ENCODE results near the gene NLN. TPM values are rescaled to one million over a fixed set of nuclear protein-coding genes. Genes with fewer than 3 reads are reported as not detected.
"Not testable (repeated sequence)": the region's sequence is repeated elsewhere in the genome, so short reads cannot be mapped to it uniquely, and the experiment has no call there.

Gene NLN
- total RNA-seq, 2 donors from 2014 or later, result 17.6 to 20.4 TPM

GRCh38 chr5:65849918-65850317 lies 127.9 kb downstream of the NLN start:
- DNase-seq (ENCODE audit: low spot score); intact Hi-C loops (cut with DNase I): not testable (repeated sequence)

- intact Hi-C loops (cut with DNase I), result no loop called here
- DNase-seq (ENCODE audit: low spot score), result no peak
Observed at GRCh38 chr5:65854925-65855324, 132.9 kb downstream of the NLN start.

- DNase-seq (ENCODE audit: low spot score), result no peak
- intact Hi-C loops (cut with DNase I), result no loop called here
Observed at GRCh38 chr5:65855766-65856315, 133.8 kb downstream of the NLN start.

- DNase-seq (ENCODE audit: low spot score), result no peak
- intact Hi-C loops (cut with DNase I), result no loop called here
Observed at GRCh38 chr5:65856520-65856919, 134.5 kb downstream of the NLN start.

GRCh38 chr5:65858316-65858715 lies 136.3 kb downstream of the NLN start:
- no peak for DNase-seq (ENCODE audit: low spot score)
- intact Hi-C loops (cut with DNase I), result no loop called here

- intact Hi-C loops (cut with DNase I), result no loop called here
- DNase-seq (ENCODE audit: low spot score), result no peak
Observed at GRCh38 chr5:65861830-65862241, 139.8 kb downstream of the NLN start.

GRCh38 chr5:65862384-65862783 lies 140.4 kb downstream of the NLN start:
- intact Hi-C loops (cut with DNase I), result no loop called here
- DNase-seq (ENCODE audit: low spot score), result no peak

- no peak for DNase-seq (ENCODE audit: low spot score)
- intact Hi-C loops (cut with DNase I), result no loop called here
Observed at GRCh38 chr5:65863747-65864146, 141.7 kb downstream of the NLN start.

GRCh38 chr5:65866837-65867521 lies 145.0 kb downstream of the NLN start:
- DNase-seq (ENCODE audit: low spot score), result peak; percentile 12
- intact Hi-C loops (cut with DNase I), result no loop called here

GRCh38 chr5:65867542-65868195 lies 145.7 kb downstream of the NLN start:
- intact Hi-C loops (cut with DNase I), result no loop called here
- DNase-seq (ENCODE audit: low spot score), result peak; percentile 12

- DNase-seq (ENCODE audit: low spot score), result no peak
- intact Hi-C loops (cut with DNase I), result no loop called here
Observed at GRCh38 chr5:65868509-65868908, 146.5 kb downstream of the NLN start.

- DNase-seq (ENCODE audit: low spot score), result peak; percentile 6
- intact Hi-C loops (cut with DNase I), result no loop called here
Observed at GRCh38 chr5:65871182-65871581, 149.2 kb downstream of the NLN start.

GRCh38 chr5:65871776-65872175 lies 149.8 kb downstream of the NLN start:
- DNase-seq (ENCODE audit: low spot score); intact Hi-C loops (cut with DNase I): not testable (repeated sequence)

- intact Hi-C loops (cut with DNase I), result no loop called here
Observed at GRCh38 chr5:65873181-65873750, 151.3 kb downstream of the NLN start.

GRCh38 chr5:65874241-65874640 lies 152.2 kb downstream of the NLN start:
- no peak for DNase-seq (ENCODE audit: low spot score)
- intact Hi-C loops (cut with DNase I), result no loop called here

More at GRCh38 chr5:65873181-65873750, 151.3 kb downstream of the NLN start:
- no peak for DNase-seq (ENCODE audit: low spot score)

GRCh38 chr5:65876496-65876895 lies 154.5 kb downstream of the NLN start:
- DNase-seq (ENCODE audit: low spot score), result no peak
- intact Hi-C loops (cut with DNase I), result no loop called here

- intact Hi-C loops (cut with DNase I), result no loop called here
- DNase-seq (ENCODE audit: low spot score), result peak; percentile 34
Observed at GRCh38 chr5:65876970-65877369, 155.0 kb downstream of the NLN start.

Data from posterior vena cava (tissue), 2 donors.